Right lobe of liver (tissue), 4 donors: Measurements from ENCODE around the gene SLC25A12.
"Not testable (repeated sequence)": the region's sequence is repeated elsewhere in the genome, so short reads cannot be mapped to it uniquely, and the experiment has no call there.

Experiments
- CTCF ChIP-seq, 4 donors: fragments of 200-600 bp in 3 of 4; fragments of 450-650 bp in 1 of 4; IDR thresholded peaks; one replicate each; pipeline versions ENCODE4 v1.5.1 to v1.8.0; 2016 to 2022; ENCODE audit warnings: antibody characterized with exemption in 4 of 4, mild to moderate bottlenecking in 2 of 4
- POLR2A ChIP-seq: fragments of 450-650 bp; IDR thresholded peaks from one replicate; pipeline ENCODE4 v1.6.1; 2017; ENCODE audit warnings: antibody characterized with exemption, mild to moderate bottlenecking
- donor health status: DM: no; HTN: no; CAD: no.
- donor health status: DM: no; HTN: no; CAD: no.
- donor health status: DM: no; HTN: yes; CAD: no.

DNA sequence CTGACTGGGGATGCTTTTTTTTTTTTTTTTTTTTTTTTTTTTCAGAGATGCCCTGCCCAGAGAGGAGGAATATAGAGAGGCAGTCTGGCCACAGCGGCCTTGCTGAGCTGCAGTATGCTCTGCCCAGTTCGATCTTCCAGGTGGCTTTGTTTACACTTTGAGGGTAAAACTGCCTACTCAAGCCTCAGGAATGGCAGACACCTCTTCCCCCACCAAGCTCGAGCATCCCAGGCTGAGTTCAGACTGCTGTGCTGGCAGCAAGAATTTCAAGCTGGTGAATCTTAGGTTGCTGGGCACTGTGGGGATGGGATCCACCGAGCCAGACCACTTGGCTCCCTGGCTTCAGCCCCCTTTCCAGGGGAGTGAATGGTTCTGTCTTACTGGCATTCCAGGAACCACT is 132.9 kb downstream of the SLC25A12 start:
- not testable (repeated sequence) for TF ChIP-seq POLR2A; CTCF (IDR thresholded peaks at IDR 0.05)
